Measurements from ENCODE around the gene WDR88. TPM values are rescaled to one million over a fixed set of nuclear protein-coding genes. Genes with fewer than 3 reads are reported as not detected.

WDR88 gene
- total and polyA plus RNA-seq, 2 donors (not counting 3 experiments of a cell fraction or from before 2014, with no cell fraction given) = not detected

- CTCF ChIA-PET = no interaction called here
Observed at GRCh38 chr19:33203529-33203928, 71.6 kb downstream of the WDR88 start.

More at GRCh38 chr19:33203529-33203928, 71.6 kb downstream of the WDR88 start:
- dilution Hi-C loops (cut with MboI; ENCODE audit: extremely low pct_ligation_motif_present, low sequenced_read_pairs) = no loop called here
- intact Hi-C loops (cut with micrococcal nuclease) = no loop called here
- H3K4me1 ChIP-seq (ENCODE audit: control insufficient read depth, extremely low read depth, insufficient read depth, low read length) = no peaks in the 10 kb centered on the region
- H3K27me3 ChIP-seq (ENCODE audit: control insufficient read depth in 2 of 2, insufficient read depth in 2 of 2, low read length in 2 of 2) = no peaks in the 10 kb centered on the region
- no peaks in the 10 kb centered on the region for H3K79me2 ChIP-seq (ENCODE audit: control insufficient read depth, insufficient read depth, low read length)
- H3K9ac ChIP-seq (replicated peaks; ENCODE audit: extremely low read depth, insufficient read depth, low read length) = no peak overlapping the region
- no peak overlapping the region for H3K27ac ChIP-seq (ENCODE audit: insufficient read depth, low read depth, low read length)
- H3K4me3 ChIP-seq (replicated peaks in 1 of 3; ENCODE audit: insufficient read depth in 1 of 3, low read depth in 1 of 3, low read length in 3 of 3) = no peak overlapping the region
- TF ChIP-seq MYC (IDR thresholded peaks at IDR 0.05; ENCODE audit: low read depth, low read length) (no peak), POLR2A (IDR thresholded peaks at IDR 0.05; ENCODE audit: low read depth, low read length) (no peak), GATA2 (IDR thresholded peaks at IDR 0.05; ENCODE audit: insufficient read depth, insufficient read length, low read depth, low read length) (no peak), EZH2 (IDR thresholded peaks at IDR 0.05; ENCODE audit: borderline replicate concordance, low read depth, low read length, severe bottlenecking) (no peak), MAX (IDR thresholded peaks at IDR 0.05; ENCODE audit: insufficient read depth, insufficient read length) (no peak), JUN (IDR thresholded peaks at IDR 0.05; ENCODE audit: borderline replicate concordance, insufficient read depth, insufficient read length, low read depth) (no peak), FOS (IDR thresholded peaks at IDR 0.05; ENCODE audit: borderline replicate concordance, insufficient read depth, low read length) (no peak), POLR2AphosphoS5 (IDR thresholded peaks at IDR 0.05; ENCODE audit: insufficient read depth, low read depth, low read length) (no peak), CTCF (IDR thresholded peaks at IDR 0.05; ENCODE audit: extremely low read depth in 1 of 2, insufficient read depth in 1 of 2, low read depth in 1 of 2, low read length in 2 of 2) (no peak)
- H3K36me3 ChIP-seq (ENCODE audit: control insufficient read depth in 2 of 2, extremely low read depth in 1 of 2, insufficient read depth in 2 of 2, low read length in 2 of 2) = peaks cover 0 to 5% of the 10 kb centered on the region in 2 experiments
- H3K9me1 ChIP-seq (replicated peaks; ENCODE audit: control insufficient read depth, extremely low read depth, insufficient read depth, low read length) = no peaks in the 10 kb centered on the region
- no peaks in the 10 kb centered on the region for H4K20me1 ChIP-seq (replicated peaks; ENCODE audit: control insufficient read depth, extremely low read depth, insufficient read depth, low read length)
- H3K9me3 ChIP-seq (replicated peaks; ENCODE audit: control insufficient read depth, insufficient read depth, low read length) = no peaks in the 10 kb centered on the region
- DNase-seq (ENCODE audit: low read depth, low spot score) = no peak
- H3K4me2 ChIP-seq (ENCODE audit: insufficient read depth, low read length) = no peak overlapping the region
- no peak for FAIRE-seq
- no peak overlapping the region for H2AFZ ChIP-seq (ENCODE audit: low read depth, low read length)
- POLR2A ChIA-PET = no interaction called here
- no TSS peak for BruUV-seq (replicated peaks)
